ENCODE data around the gene BICC1. TPM values are rescaled to one million over a fixed set of nuclear protein-coding genes. Genes with fewer than 3 reads are reported as not detected.
"Not testable (repeated sequence)": the region's sequence is repeated elsewhere in the genome, so short reads cannot be mapped to it uniquely, and the experiment has no call there.

The BICC1 gene
- total and polyA plus RNA-seq, 2 donors (not counting 1 experiment from before 2014, with no cell fraction given), result not detected

GRCh38 chr10:58857251-58857805, 344.7 kb downstream of the BICC1 start:
- POLR2A ChIA-PET, result no interaction called here
- ATAC-seq (ENCODE audit: low read depth), result no peak
- Mint-ChIP-seq H3K27ac (no peak overlapping the region), H3K4me1 (no peaks in the 10 kb centered on the region), H3K4me3 (no peak overlapping the region), H3K27me3 (no peaks in the 10 kb centered on the region), H3K9me3 (ENCODE audit: insufficient read depth) (peaks cover 3% of the 10 kb centered on the region)
- Histone ChIP-seq H3K4me3 (ENCODE audit: control extremely low read depth in 1 of 5, extremely low read depth in 1 of 5, insufficient read depth in 1 of 5, low read depth in 2 of 5, low read length in 4 of 5) (no peak overlapping the region), H3K79me2 (ENCODE audit: control insufficient read depth, insufficient read depth, low read length) (no peaks in the 10 kb centered on the region), H2AFZ (ENCODE audit: insufficient read depth, low read depth, low read length, poor library complexity, severe bottlenecking) (no peak overlapping the region), H3K27me3 (replicated peaks in 1 of 4; ENCODE audit: control extremely low read depth in 1 of 4, control insufficient read depth in 3 of 4, insufficient read depth in 4 of 4, low read length in 3 of 4) (no peaks in the 10 kb centered on the region), H3K9ac (ENCODE audit: low read length) (no peak overlapping the region), H3K4me1 (ENCODE audit: control insufficient read depth in 2 of 2, insufficient read depth in 2 of 2, low read length in 2 of 2) (no peaks in the 10 kb centered on the region), H3K4me2 (replicated peaks; ENCODE audit: low read depth, low read length, poor library complexity, severe bottlenecking) (no peak overlapping the region), H4K20me1 (ENCODE audit: control insufficient read depth, insufficient read depth, low read length, poor library complexity, severe bottlenecking) (no peaks in the 10 kb centered on the region), H3K9me3 (ENCODE audit: control extremely low read depth in 1 of 3, control insufficient read depth in 2 of 3, insufficient read depth in 1 of 3, low read length in 2 of 3) (peaks cover 0 to 6% (median 0%) of the 10 kb centered on the region in 3 donors), H3K27ac (ENCODE audit: low read length in 2 of 2) (no peak overlapping the region), H3K36me3 (replicated peaks in 1 of 2; ENCODE audit: control extremely low read depth in 1 of 2, control insufficient read depth in 1 of 2, extremely low read depth in 1 of 2, insufficient read depth in 2 of 2, low read length in 1 of 2) (no peaks in the 10 kb centered on the region)
- intact Hi-C loops (cut with micrococcal nuclease), result no loop called here
- 86% methylated on average over 1 of the region's 3 CpGs for WGBS (ENCODE audit: insufficient coverage)
- no peak for DNase-seq
- no peak for TF ChIP-seq CTCF (IDR thresholded peaks at IDR 0.05)
- CTCF ChIA-PET, result no interaction called here

- DNase-seq; H3K4me1 Mint-ChIP-seq; CTCF ChIA-PET; ATAC-seq (ENCODE audit: low read depth); H3K27me3 ChIP-seq (replicated peaks in 1 of 4; ENCODE audit: control extremely low read depth in 1 of 4, control insufficient read depth in 3 of 4, insufficient read depth in 4 of 4, low read length in 3 of 4); H2AFZ ChIP-seq (ENCODE audit: insufficient read depth, low read depth, low read length, poor library complexity, severe bottlenecking); H3K9me3 ChIP-seq (ENCODE audit: control extremely low read depth in 1 of 3, control insufficient read depth in 2 of 3, insufficient read depth in 1 of 3, low read length in 2 of 3); H3K9me3 Mint-ChIP-seq (ENCODE audit: insufficient read depth); H3K27ac Mint-ChIP-seq; H3K27ac ChIP-seq (ENCODE audit: low read length in 2 of 2); H3K4me2 ChIP-seq (replicated peaks; ENCODE audit: low read depth, low read length, poor library complexity, severe bottlenecking); H3K4me3 Mint-ChIP-seq; H3K27me3 Mint-ChIP-seq; H3K79me2 ChIP-seq (ENCODE audit: control insufficient read depth, insufficient read depth, low read length); H3K4me3 ChIP-seq (ENCODE audit: control extremely low read depth in 1 of 5, extremely low read depth in 1 of 5, insufficient read depth in 1 of 5, low read depth in 2 of 5, low read length in 4 of 5); H3K9ac ChIP-seq (ENCODE audit: low read length); H4K20me1 ChIP-seq (ENCODE audit: control insufficient read depth, insufficient read depth, low read length, poor library complexity, severe bottlenecking); POLR2A ChIA-PET; H3K4me1 ChIP-seq (ENCODE audit: control insufficient read depth in 2 of 2, insufficient read depth in 2 of 2, low read length in 2 of 2); intact Hi-C loops (cut with micrococcal nuclease); H3K36me3 ChIP-seq (replicated peaks in 1 of 2; ENCODE audit: control extremely low read depth in 1 of 2, control insufficient read depth in 1 of 2, extremely low read depth in 1 of 2, insufficient read depth in 2 of 2, low read length in 1 of 2): not testable (repeated sequence)
- no CpG with 5 or more reads among the region's 1 CpG for WGBS (ENCODE audit: insufficient coverage)
Observed at GRCh38 chr10:58858123-58858522, 345.5 kb downstream of the BICC1 start.

All from B cell (primary cell).